Parathyroid adenoma (tissue), 2 donors: ENCODE data around the gene C13orf46.

ENCODE experiments used
- H2AFZ ChIP-seq: fragments of 300-600 bp; sonication (generic); one replicate; pipeline ENCODE4 v1.7.0; 2017; ENCODE audit warnings: antibody characterized with exemption, mild to moderate bottlenecking
- H3K27ac ChIP-seq: fragments of 300-600 bp; sonication (generic); one replicate; pipeline ENCODE4 v1.7.0; 2017
- H3K27me3 ChIP-seq: fragments of 300-600 bp; sonication (generic); one replicate; pipeline ENCODE4 v1.7.0; 2017; ENCODE audit warnings: low read length; ENCODE audit not compliant: control insufficient read depth, insufficient read depth
- H3K36me3 ChIP-seq: fragments of 300-600 bp; sonication (generic); one replicate; pipeline ENCODE4 v1.7.0; 2017; ENCODE audit warnings: low read length; ENCODE audit not compliant: control insufficient read depth, insufficient read depth
- H3K4me1 ChIP-seq: fragments of 300-600 bp; sonication (generic); one replicate; pipeline ENCODE4 v1.7.0; 2017; ENCODE audit warnings: control low read depth
- H3K4me2 ChIP-seq: fragments of 300-600 bp; sonication (generic); one replicate; pipeline ENCODE4 v1.7.0; 2017; ENCODE audit warnings: low read length
- H3K4me3 ChIP-seq: fragments of 300-600 bp; sonication (generic); one replicate; pipeline ENCODE4 v1.7.0; 2017; ENCODE audit warnings: low read depth, low read length
- H3K79me2 ChIP-seq: fragments of 300-600 bp; sonication (generic); one replicate; pipeline ENCODE4 v1.7.0; 2017; ENCODE audit warnings: control low read depth
- H3K9ac ChIP-seq: fragments of 300-600 bp; sonication (generic); one replicate; pipeline ENCODE4 v1.7.0; 2017; ENCODE audit warnings: mild to moderate bottlenecking
- H3K9me3 ChIP-seq: fragments of 300-600 bp; sonication (generic); one replicate; pipeline ENCODE4 v1.7.0; 2017; ENCODE audit warnings: low read length; ENCODE audit not compliant: control insufficient read depth
- TF ChIP-seq, protein P1 (sequence below): fragments of 300-600 bp; sonication (generic); IDR thresholded peaks from one replicate; pipeline ENCODE4 v1.7.0; 2017; ENCODE audit warnings: antibody characterized with exemption, mild to moderate bottlenecking
- donor health status: primary hyperparathyroidism.

The C13orf46 gene

DNA sequence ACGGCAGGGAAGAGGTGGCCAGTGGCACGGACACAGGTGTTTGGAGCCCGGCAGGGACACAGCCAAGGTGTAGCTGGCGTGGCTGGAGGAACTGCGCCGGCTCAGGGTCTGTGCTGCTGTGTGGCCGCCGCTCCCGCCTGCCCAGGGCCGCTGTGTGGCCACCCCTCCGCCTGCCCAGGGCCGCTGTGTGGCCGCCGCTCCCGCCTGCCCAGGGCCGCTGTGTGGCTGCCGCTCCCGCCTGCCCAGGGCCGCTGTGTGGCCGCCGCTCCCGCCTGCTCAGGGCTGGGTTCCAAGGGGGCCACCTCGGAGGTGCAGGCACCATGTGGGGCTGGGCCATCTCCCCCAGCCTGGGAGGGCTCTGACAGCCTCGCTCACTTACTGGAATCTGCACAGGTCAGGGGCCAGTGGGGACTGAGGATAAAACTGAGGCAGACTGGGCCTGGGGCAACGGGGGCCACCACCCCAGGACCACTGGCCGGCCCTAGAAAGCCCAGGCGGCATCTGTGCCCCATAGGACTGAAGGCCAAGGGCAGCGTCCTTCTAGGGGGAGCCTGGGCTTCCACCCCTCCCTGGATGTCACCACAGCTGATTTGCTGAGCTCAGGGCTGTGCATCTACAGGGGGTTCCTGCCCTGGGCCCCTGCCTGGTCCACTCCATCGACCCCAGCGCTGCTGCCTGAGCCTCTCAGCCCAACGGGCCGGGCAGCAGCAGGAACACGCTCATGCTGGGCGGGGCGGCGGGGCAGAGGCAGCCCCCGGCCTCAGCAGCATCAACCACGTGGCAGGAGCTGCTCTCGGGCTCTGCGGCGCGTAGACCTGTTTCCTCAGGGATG is 21.5 kb downstream of the C13orf46 start:
- TF ChIP-seq, protein P1, sequence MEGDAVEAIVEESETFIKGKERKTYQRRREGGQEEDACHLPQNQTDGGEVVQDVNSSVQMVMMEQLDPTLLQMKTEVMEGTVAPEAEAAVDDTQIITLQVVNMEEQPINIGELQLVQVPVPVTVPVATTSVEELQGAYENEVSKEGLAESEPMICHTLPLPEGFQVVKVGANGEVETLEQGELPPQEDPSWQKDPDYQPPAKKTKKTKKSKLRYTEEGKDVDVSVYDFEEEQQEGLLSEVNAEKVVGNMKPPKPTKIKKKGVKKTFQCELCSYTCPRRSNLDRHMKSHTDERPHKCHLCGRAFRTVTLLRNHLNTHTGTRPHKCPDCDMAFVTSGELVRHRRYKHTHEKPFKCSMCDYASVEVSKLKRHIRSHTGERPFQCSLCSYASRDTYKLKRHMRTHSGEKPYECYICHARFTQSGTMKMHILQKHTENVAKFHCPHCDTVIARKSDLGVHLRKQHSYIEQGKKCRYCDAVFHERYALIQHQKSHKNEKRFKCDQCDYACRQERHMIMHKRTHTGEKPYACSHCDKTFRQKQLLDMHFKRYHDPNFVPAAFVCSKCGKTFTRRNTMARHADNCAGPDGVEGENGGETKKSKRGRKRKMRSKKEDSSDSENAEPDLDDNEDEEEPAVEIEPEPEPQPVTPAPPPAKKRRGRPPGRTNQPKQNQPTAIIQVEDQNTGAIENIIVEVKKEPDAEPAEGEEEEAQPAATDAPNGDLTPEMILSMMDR: no peak

DNA sequence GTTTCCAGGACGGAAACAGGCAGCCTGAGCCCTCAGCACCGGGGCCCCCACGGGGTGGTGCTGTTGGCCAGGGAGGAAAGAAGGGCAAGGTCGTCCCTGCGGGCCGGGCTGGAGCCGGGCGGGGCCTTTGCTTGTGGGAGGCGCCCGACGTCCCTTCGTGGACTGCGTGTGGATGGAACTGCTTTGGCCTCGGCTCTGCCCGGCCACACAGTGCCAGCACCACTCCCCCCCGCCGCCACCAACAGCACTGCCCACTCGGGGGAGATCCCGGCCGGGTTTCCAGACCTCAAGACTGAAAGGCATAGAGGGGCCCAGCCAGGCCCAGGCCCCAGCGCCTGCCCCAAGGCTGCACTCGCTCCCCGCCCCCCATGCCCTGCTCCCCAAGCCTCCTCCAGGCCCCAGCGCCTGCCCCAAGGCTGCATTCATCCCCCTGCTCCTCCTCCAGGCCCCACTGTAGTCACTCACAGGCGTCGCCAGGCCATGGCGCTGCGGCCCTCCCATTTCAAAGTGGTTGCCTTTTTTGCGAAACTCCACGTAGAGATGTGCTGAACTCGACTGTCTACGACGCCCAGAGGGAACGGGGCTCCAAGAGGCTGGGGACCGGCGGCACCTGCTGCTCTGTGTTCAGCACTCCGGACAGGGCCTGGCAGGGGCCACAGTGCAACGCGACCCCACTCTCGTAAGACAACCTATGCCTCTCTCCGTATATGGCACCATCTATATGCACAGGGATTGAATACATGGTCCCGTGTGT is 22.5 kb downstream of the C13orf46 start:
- H3K9ac ChIP-seq: no peak overlapping the region
- H2AFZ ChIP-seq: peak overlapping the region; percentile 50
- no peaks in the 10 kb centered on the region for H3K9me3 ChIP-seq
- no peaks in the 10 kb centered on the region for H3K36me3 ChIP-seq
- TF ChIP-seq, protein P1: peak; percentile 72
- no peak overlapping the region for H3K27ac ChIP-seq
- H3K4me1 ChIP-seq: no peaks in the 10 kb centered on the region
- H3K4me3 ChIP-seq: no peak overlapping the region
- no peaks in the 10 kb centered on the region for H3K27me3 ChIP-seq
- H3K79me2 ChIP-seq: no peaks in the 10 kb centered on the region
- H3K4me2 ChIP-seq: peak overlapping the region; percentile 47

More for the DNA sequence above, 21.5 kb downstream of the C13orf46 start:
- no peaks in the 10 kb centered on the region for H3K79me2 ChIP-seq
- no peak overlapping the region for H3K9ac ChIP-seq
- no peak overlapping the region for H3K4me3 ChIP-seq
- no peaks in the 10 kb centered on the region for H3K27me3 ChIP-seq
- H3K27ac ChIP-seq: no peak overlapping the region
- no peaks in the 10 kb centered on the region for H3K9me3 ChIP-seq
- no peaks in the 10 kb centered on the region for H3K4me1 ChIP-seq
- H3K4me2 ChIP-seq: no peak overlapping the region
- H3K36me3 ChIP-seq: no peaks in the 10 kb centered on the region
- H2AFZ ChIP-seq: no peak overlapping the region

DNA sequence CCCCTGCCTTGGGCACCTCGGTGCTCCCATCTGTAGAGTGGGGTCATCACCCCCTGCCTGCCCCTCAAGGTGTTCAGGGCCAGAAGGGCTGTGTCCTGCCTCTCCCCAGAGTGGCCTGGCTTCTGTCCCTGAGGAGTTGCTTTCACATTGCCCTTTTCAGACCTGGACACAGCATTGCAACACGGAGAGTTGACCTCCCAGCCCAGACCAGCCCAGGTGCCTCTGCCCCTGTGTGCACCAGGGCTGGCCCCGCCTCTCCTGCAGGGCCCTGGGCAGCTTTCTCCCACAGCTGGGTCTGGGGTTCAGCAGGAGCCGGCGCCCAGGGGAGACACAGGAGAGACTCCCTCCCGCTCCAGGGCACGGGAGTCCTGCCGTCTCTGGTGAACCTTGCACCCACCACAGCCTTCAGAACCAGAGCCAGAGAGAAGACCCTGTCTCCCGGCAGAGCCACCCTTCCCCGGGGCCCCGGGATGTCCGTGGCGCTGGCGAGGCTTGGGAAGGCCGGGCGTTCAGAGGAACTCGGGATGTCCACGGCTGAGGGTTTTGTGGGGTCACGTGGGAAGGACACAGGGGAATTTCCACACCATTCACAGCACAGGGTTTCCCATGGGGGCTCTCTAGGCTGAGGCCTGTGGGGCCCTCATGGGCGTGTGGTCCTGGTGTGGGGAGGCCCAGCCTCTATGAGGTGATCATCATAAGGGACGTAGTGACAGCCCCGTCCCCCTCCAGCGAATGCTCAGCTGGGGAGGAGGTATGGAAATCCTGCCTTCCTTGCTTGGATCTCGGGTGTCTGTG is 23.2 kb downstream of the C13orf46 start:
- Histone ChIP-seq H3K4me1 (no peaks in the 10 kb centered on the region), H3K36me3 (no peaks in the 10 kb centered on the region), H3K27me3 (no peaks in the 10 kb centered on the region), H2AFZ (peak overlapping the region; percentile 50), H3K9me3 (no peaks in the 10 kb centered on the region), H3K27ac (no peak overlapping the region), H3K4me3 (no peak overlapping the region), H3K9ac (no peak overlapping the region), H3K79me2 (no peaks in the 10 kb centered on the region), H3K4me2 (peak overlapping the region; percentile 47)
- TF ChIP-seq, protein P1: no peak

DNA sequence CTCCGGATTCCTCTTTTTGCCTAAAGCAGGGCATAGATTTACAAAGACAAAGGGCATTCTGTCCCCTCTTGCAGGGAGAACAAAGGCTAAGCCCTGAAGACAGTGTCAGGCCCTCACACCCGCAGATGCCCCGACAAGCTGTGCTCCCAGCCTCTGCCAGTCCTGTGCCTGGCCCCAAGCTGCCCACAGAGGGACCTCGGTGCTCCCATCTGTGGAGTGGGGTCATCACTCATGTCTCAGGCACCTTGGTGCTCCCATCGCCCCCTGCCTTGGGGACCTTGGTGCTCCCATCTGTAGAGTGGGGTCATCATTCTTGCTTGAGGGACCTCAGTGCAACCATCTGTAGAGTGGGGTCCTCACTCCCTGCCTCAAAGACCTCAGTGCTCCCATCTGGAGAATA is 24.3 kb downstream of the C13orf46 start:
- TF ChIP-seq, protein P1: no peak
- H3K36me3 ChIP-seq: no peaks in the 10 kb centered on the region
- no peak overlapping the region for H3K27ac ChIP-seq
- no peaks in the 10 kb centered on the region for H3K4me1 ChIP-seq
- no peak overlapping the region for H3K9ac ChIP-seq
- H3K27me3 ChIP-seq: no peaks in the 10 kb centered on the region
- H3K4me2 ChIP-seq: no peak overlapping the region
- H2AFZ ChIP-seq: no peak overlapping the region
- H3K9me3 ChIP-seq: no peaks in the 10 kb centered on the region
- no peaks in the 10 kb centered on the region for H3K79me2 ChIP-seq
- H3K4me3 ChIP-seq: no peak overlapping the region
